K562 (cell line): Measurements from ENCODE around the gene CASP9.
A peak's percentile ranks its signal among the peaks of the same experiment; 100 is the strongest.

ENCODE experiments used
- CREM ChIP-seq: IDR thresholded peaks from 2 replicates; pipeline ENCODE4 v1.6.1; 2014; ENCODE audit warnings: antibody characterized with exemption, low read depth
- ESRRA ChIP-seq: fragments of 450-650 bp; IDR thresholded peaks from 2 replicates; pipeline ENCODE4 v1.6.1; 2014; ENCODE audit warnings: low read depth, mild to moderate bottlenecking, moderate library complexity, borderline replicate concordance
- FOSL1 ChIP-seq: fragments of 200-800 bp; sonication (Bioruptor generic); conservative IDR thresholded peaks from 2 replicates; pipeline ENCODE4 v1.6.1; 2016; ENCODE audit warnings: missing genetic modification characterization, missing compliant biosample characterization
- LARP7 ChIP-seq: fragments of 450-650 bp; IDR thresholded peaks from 2 replicates; pipeline ENCODE4 v1.6.1; 2016
- TAF1 ChIP-seq: IDR thresholded peaks from 2 replicates; pipeline ENCODE4 v1.6.1; 2011; ENCODE audit warnings: mild to moderate bottlenecking, low read length, moderate library complexity; ENCODE audit not compliant: insufficient read depth, control insufficient read depth, severe bottlenecking; ENCODE audit errors: extremely low read depth
- U2AF1 ChIP-seq: fragments of 200-400 bp; formaldehyde crosslinking; optimal IDR thresholded peaks from 2 replicates; pipeline ENCODE3; 2017; ENCODE audit warnings: mild to moderate bottlenecking, low read depth, low read length, moderate library complexity
- YBX1 ChIP-seq: fragments of 450-650 bp; IDR thresholded peaks from 2 replicates; pipeline ENCODE4 v1.7.1; 2016; ENCODE audit warnings: mild to moderate bottlenecking
- YY1 ChIP-seq, 3 experiments: IDR thresholded peaks; 2 replicates each; pipeline ENCODE4 v1.6.1; 2011; ENCODE audit warnings: low read length in 2 of 3, mild to moderate bottlenecking in 2 of 3, moderate library complexity in 2 of 3, borderline replicate concordance in 1 of 3, control low read depth in 1 of 3, low read depth in 1 of 3; ENCODE audit not compliant: insufficient read depth in 3 of 3, insufficient replicate concordance in 2 of 3, control insufficient read depth in 1 of 3, insufficient read length in 1 of 3; ENCODE audit errors: extremely low read depth in 1 of 3
- ZNF133 ChIP-seq: fragments of 250-450 bp; sonication (Bioruptor Pico); IDR thresholded peaks from 2 replicates; pipeline ENCODE4 v1.4.0; 2020; ENCODE audit warnings: mild to moderate bottlenecking
- TF ChIP-seq, protein P1 (sequence below), 3 experiments: IDR thresholded peaks in 2 of 3; conservative IDR thresholded peaks in 1 of 3; 2 replicates each; pipeline ENCODE4 v1.5.1; 2011 to 2012; ENCODE audit warnings: low read length in 3 of 3, mild to moderate bottlenecking in 3 of 3, control low read depth in 2 of 3, improper control_type of control experiment in 1 of 3, inconsistent platforms in 1 of 3, low read depth in 1 of 3, mixed read lengths in 1 of 3, moderate library complexity in 1 of 3; ENCODE audit not compliant: insufficient read depth in 2 of 3
- TF ChIP-seq, protein P2 (sequence below): sonication (generic); formaldehyde crosslinking; IDR thresholded peaks from 2 replicates; pipeline ENCODE4 v1.5.0; 2020; ENCODE audit warnings: missing genetic modification reagents
- TF ChIP-seq, protein P3 (sequence below): sonication (generic); formaldehyde crosslinking; IDR thresholded peaks from 2 replicates; pipeline ENCODE4 v1.9.0; 2022; ENCODE audit warnings: mild to moderate bottlenecking, missing genetic modification reagents

DNA sequence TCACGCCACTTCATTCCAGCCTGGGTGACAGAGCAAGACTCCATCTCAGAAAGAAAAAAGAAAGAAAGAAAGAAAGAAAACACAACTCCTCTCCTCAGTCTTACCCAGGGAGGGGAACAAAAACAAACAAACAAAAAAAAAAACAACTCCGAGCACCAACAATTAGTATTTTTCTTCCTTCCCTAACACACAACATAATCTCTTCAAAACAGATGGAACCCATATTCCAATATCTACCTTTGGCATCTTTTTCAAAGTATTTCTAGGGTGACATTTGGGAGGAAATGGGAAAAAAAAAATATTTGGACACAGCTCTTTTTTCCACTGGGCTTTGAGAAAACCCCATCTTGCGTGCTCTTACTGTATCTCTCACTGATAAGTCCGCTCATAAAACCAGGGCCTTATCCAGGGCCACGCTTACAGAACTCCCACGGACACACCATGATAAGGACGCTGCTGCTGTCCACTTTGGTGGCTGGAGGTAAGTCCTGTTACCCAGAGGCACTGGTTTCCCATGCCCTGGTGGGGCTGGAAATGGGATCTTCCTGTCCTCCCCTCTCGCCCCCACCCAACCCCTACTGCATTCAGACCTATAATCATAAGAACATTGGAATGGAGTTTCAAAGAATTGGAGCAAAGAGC is 67.6 kb downstream of the CASP9 start, which contains the start of gene CELA2A:
- TF ChIP-seq ZNF133 (CRISPR knock-in tag) (no peak), YY1 (IDR thresholded peaks at IDR 0.05; ENCODE audit: borderline replicate concordance in 1 of 3, control insufficient read depth in 1 of 3, extremely low read depth in 1 of 3, insufficient read depth in 3 of 3, insufficient read length in 1 of 3, insufficient replicate concordance in 2 of 3, low read depth in 1 of 3, low read length in 2 of 3) (no peak), TAF1 (no peak), FOSL1 (tag) (peak; percentile 55), YBX1 (no peak), CREM (peak; percentile 23; the same call in 1 of the 2 replicates), ESRRA (no peak), U2AF1 (no peak), LARP7 (no peak)
- TF ChIP-seq, protein P1, sequence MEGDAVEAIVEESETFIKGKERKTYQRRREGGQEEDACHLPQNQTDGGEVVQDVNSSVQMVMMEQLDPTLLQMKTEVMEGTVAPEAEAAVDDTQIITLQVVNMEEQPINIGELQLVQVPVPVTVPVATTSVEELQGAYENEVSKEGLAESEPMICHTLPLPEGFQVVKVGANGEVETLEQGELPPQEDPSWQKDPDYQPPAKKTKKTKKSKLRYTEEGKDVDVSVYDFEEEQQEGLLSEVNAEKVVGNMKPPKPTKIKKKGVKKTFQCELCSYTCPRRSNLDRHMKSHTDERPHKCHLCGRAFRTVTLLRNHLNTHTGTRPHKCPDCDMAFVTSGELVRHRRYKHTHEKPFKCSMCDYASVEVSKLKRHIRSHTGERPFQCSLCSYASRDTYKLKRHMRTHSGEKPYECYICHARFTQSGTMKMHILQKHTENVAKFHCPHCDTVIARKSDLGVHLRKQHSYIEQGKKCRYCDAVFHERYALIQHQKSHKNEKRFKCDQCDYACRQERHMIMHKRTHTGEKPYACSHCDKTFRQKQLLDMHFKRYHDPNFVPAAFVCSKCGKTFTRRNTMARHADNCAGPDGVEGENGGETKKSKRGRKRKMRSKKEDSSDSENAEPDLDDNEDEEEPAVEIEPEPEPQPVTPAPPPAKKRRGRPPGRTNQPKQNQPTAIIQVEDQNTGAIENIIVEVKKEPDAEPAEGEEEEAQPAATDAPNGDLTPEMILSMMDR (IDR thresholded peaks at IDR 0.05 in 2 of 3, conservative IDR thresholded peaks at IDR 0.05 in 1 of 3; ENCODE audit: insufficient read depth in 2 of 3, low read depth in 1 of 3, low read length in 3 of 3) = no peak
- TF ChIP-seq, protein P2, sequence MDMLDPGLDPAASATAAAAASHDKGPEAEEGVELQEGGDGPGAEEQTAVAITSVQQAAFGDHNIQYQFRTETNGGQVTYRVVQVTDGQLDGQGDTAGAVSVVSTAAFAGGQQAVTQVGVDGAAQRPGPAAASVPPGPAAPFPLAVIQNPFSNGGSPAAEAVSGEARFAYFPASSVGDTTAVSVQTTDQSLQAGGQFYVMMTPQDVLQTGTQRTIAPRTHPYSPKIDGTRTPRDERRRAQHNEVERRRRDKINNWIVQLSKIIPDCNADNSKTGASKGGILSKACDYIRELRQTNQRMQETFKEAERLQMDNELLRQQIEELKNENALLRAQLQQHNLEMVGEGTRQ (CRISPR knock-in tag) = no peak
- TF ChIP-seq, protein P3, sequence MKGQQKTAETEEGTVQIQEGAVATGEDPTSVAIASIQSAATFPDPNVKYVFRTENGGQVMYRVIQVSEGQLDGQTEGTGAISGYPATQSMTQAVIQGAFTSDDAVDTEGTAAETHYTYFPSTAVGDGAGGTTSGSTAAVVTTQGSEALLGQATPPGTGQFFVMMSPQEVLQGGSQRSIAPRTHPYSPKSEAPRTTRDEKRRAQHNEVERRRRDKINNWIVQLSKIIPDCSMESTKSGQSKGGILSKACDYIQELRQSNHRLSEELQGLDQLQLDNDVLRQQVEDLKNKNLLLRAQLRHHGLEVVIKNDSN = no peak
